ENCODE measurements around the gene KPNA4.
"Not testable (repeated sequence)": the region's sequence is repeated elsewhere in the genome, so short reads cannot be mapped to it uniquely, and the experiment has no call there.

The KPNA4 gene

GRCh38 chr3:160569894-160570652, 4.7 kb upstream of the KPNA4 start:
- DNase-seq: no peak

GRCh38 chr3:160568989-160569388, 3.6 kb upstream of the KPNA4 start:
- DNase-seq: no peak

- DNase-seq: no peak
Observed at GRCh38 chr3:160567774-160568173, 2.4 kb upstream of the KPNA4 start.

GRCh38 chr3:160566499-160566898, 1.1 kb upstream of the KPNA4 start:
- no peak for DNase-seq

- peak; percentile 56 for DNase-seq
Observed at GRCh38 chr3:160564949-160565441, 376 bp downstream of the KPNA4 start.

GRCh38 chr3:160564258-160564911, 986 bp downstream of the KPNA4 start:
- peak; percentile 15 for DNase-seq

- DNase-seq: no peak
Observed at GRCh38 chr3:160562952-160563351, 2.4 kb downstream of the KPNA4 start.

- DNase-seq: no peak
Observed at GRCh38 chr3:160557571-160557970, 7.8 kb downstream of the KPNA4 start.

GRCh38 chr3:160556141-160556540, 9.2 kb downstream of the KPNA4 start:
- DNase-seq: no peak

GRCh38 chr3:160554980-160555379, 10.4 kb downstream of the KPNA4 start:
- DNase-seq: no peak

- no peak for DNase-seq
Observed at GRCh38 chr3:160553827-160554226, 11.5 kb downstream of the KPNA4 start.

GRCh38 chr3:160546727-160547126, 18.6 kb downstream of the KPNA4 start:
- DNase-seq: no peak

GRCh38 chr3:160545504-160545871, 19.9 kb downstream of the KPNA4 start:
- DNase-seq: no peak

GRCh38 chr3:160544844-160545503, 20.4 kb downstream of the KPNA4 start:
- DNase-seq: no peak

- no peak for DNase-seq
Observed at GRCh38 chr3:160540551-160540950, 24.8 kb downstream of the KPNA4 start.

GRCh38 chr3:160538895-160539294, 26.5 kb downstream of the KPNA4 start:
- DNase-seq: no peak

- DNase-seq: no peak
Observed at GRCh38 chr3:160537729-160538128, 27.6 kb downstream of the KPNA4 start.

- DNase-seq: no peak
Observed at GRCh38 chr3:160532371-160532770, 33.0 kb downstream of the KPNA4 start.

- no peak for DNase-seq
Observed at GRCh38 chr3:160531311-160531710, 34.1 kb downstream of the KPNA4 start.

- not testable (repeated sequence) for DNase-seq
Observed at GRCh38 chr3:160516391-160516790, 49.0 kb downstream of the KPNA4 start.

GRCh38 chr3:160501325-160501724, 64.0 kb downstream of the KPNA4 start:
- DNase-seq: no peak

GRCh38 chr3:160498202-160498601, 67.2 kb downstream of the KPNA4 start:
- no peak for DNase-seq

- no peak for DNase-seq
Observed at GRCh38 chr3:160490166-160490565, 75.2 kb downstream of the KPNA4 start.

- DNase-seq: no peak
Observed at GRCh38 chr3:160486459-160486869, 78.9 kb downstream of the KPNA4 start.
